Nephron progenitor cell (in vitro differentiated cells): ENCODE measurements around the gene SLC14A1.
A peak's percentile ranks its signal among the peaks of the same experiment; 100 is the strongest.

Experiments used
- DNase-seq: peaks from one replicate; pipeline ENCODE4 v3.0.0; 2021
- H3K27ac Mint-ChIP-seq: 2 replicates; pipeline ENCODE4 v1.8.0; 2021; ENCODE audit warnings: mild to moderate bottlenecking, moderate library complexity, mixed read lengths
- H3K27me3 Mint-ChIP-seq: 2 replicates; pipeline ENCODE4 v1.8.0; 2021; ENCODE audit warnings: mild to moderate bottlenecking, low read depth, mixed read lengths; ENCODE audit not compliant: poor library complexity
- H3K36me3 Mint-ChIP-seq: 2 replicates; pipeline ENCODE4 v1.8.0; 2021; ENCODE audit warnings: low read depth, mixed read lengths
- H3K4me1 Mint-ChIP-seq: 2 replicates; pipeline ENCODE4 v1.8.0; 2021; ENCODE audit warnings: mixed read lengths
- H3K4me3 Mint-ChIP-seq: 2 replicates; pipeline ENCODE4 v1.8.0; 2021; ENCODE audit warnings: mild to moderate bottlenecking, moderate library complexity, mixed read lengths
- H3K9me3 Mint-ChIP-seq: 2 replicates; pipeline ENCODE4 v1.8.0; 2021; ENCODE audit warnings: mild to moderate bottlenecking, moderate library complexity, mixed read lengths
- TF ChIP-seq, protein P1 (sequence below): fragments of 200-600 bp; sonication (generic); IDR thresholded peaks from 2 replicates; pipeline ENCODE4 v1.5.0; 2021; ENCODE audit warnings: antibody characterized with exemption

Gene SLC14A1

GRCh38 chr18:45774065-45774521 lies 50.1 kb downstream of the SLC14A1 start:
- Mint-ChIP-seq H3K27ac (no peak overlapping the region), H3K36me3 (no peaks in the 10 kb centered on the region), H3K9me3 (peaks cover 7% of the 10 kb centered on the region), H3K4me1 (peaks cover 18% of the 10 kb centered on the region), H3K27me3 (peaks cover 31% of the 10 kb centered on the region), H3K4me3 (no peak overlapping the region)
- no peak for DNase-seq
- TF ChIP-seq, protein P1, sequence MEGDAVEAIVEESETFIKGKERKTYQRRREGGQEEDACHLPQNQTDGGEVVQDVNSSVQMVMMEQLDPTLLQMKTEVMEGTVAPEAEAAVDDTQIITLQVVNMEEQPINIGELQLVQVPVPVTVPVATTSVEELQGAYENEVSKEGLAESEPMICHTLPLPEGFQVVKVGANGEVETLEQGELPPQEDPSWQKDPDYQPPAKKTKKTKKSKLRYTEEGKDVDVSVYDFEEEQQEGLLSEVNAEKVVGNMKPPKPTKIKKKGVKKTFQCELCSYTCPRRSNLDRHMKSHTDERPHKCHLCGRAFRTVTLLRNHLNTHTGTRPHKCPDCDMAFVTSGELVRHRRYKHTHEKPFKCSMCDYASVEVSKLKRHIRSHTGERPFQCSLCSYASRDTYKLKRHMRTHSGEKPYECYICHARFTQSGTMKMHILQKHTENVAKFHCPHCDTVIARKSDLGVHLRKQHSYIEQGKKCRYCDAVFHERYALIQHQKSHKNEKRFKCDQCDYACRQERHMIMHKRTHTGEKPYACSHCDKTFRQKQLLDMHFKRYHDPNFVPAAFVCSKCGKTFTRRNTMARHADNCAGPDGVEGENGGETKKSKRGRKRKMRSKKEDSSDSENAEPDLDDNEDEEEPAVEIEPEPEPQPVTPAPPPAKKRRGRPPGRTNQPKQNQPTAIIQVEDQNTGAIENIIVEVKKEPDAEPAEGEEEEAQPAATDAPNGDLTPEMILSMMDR: no peak

- H3K9me3 Mint-ChIP-seq: peaks cover 3% of the 10 kb centered on the region
- TF ChIP-seq, protein P1: no peak
- no peaks in the 10 kb centered on the region for H3K36me3 Mint-ChIP-seq
- no peak overlapping the region for H3K27ac Mint-ChIP-seq
- peak; percentile 26 for DNase-seq
- H3K4me3 Mint-ChIP-seq: peak overlapping the region; percentile 75
- H3K27me3 Mint-ChIP-seq: peaks cover 23% of the 10 kb centered on the region
- H3K4me1 Mint-ChIP-seq: peaks cover 7% of the 10 kb centered on the region
Observed at GRCh38 chr18:45775241-45775676, 51.3 kb downstream of the SLC14A1 start.

GRCh38 chr18:45775743-45776142 lies 51.8 kb downstream of the SLC14A1 start:
- Mint-ChIP-seq H3K27me3 (peaks cover 23% of the 10 kb centered on the region), H3K4me3 (peak overlapping the region; percentile 75), H3K36me3 (no peaks in the 10 kb centered on the region), H3K9me3 (peaks cover 3% of the 10 kb centered on the region), H3K27ac (no peak overlapping the region), H3K4me1 (peaks cover 5% of the 10 kb centered on the region)
- no peak for DNase-seq
- TF ChIP-seq, protein P1: no peak

DNA sequence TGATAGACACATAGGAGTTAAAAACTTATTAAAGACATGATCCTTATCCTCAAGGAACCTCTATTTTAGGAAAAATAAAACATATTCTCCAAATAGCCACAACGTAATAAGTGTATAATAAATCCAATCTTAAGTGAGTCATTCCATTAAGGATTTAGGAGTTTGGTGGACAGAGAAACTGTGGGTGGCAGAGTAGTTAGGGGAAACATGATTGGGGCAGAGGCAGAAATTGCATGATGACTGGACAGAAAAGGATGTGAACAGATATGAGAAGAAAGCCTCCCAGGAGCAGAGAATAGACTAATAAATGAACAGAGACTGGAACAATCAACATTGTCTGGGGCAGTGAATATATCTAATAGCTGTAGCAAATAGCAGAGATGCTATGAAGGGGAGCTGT lies 53.4 kb downstream of the SLC14A1 start:
- Mint-ChIP-seq H3K4me1 (peaks cover 5% of the 10 kb centered on the region), H3K36me3 (no peaks in the 10 kb centered on the region), H3K9me3 (peaks cover 3% of the 10 kb centered on the region), H3K4me3 (no peak overlapping the region), H3K27ac (no peak overlapping the region), H3K27me3 (peaks cover 28% of the 10 kb centered on the region)
- no peak for DNase-seq
- TF ChIP-seq, protein P1: no peak

- no peak overlapping the region for H3K27ac Mint-ChIP-seq
- H3K4me3 Mint-ChIP-seq: no peak overlapping the region
- no peak for DNase-seq
- H3K27me3 Mint-ChIP-seq: peaks cover 12% of the 10 kb centered on the region
- TF ChIP-seq, protein P1: no peak
- no peaks in the 10 kb centered on the region for H3K9me3 Mint-ChIP-seq
- peaks cover 8% of the 10 kb centered on the region for H3K4me1 Mint-ChIP-seq
- no peaks in the 10 kb centered on the region for H3K36me3 Mint-ChIP-seq
Observed at GRCh38 chr18:45780568-45780967, 56.6 kb downstream of the SLC14A1 start.

DNA sequence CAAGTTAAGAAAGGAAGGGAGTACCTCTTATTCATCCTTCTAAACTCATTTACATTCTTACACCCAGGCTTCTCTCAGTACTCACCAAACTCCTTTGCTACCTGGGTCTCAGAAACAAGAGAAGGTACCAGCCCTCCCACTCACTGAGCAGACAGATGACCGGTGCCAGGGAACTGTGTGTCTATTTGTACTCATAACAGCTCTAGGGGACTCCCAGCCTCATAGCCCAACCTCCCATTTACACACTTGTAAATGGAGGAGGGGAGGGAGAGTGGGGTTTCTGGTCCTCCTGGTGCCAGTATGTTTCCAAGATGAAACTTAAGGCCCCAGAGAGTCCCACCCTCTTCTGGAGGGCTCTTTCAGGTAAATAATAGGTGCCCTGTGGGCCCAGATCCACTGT lies 58.7 kb downstream of the SLC14A1 start:
- H3K4me1 Mint-ChIP-seq: peaks cover 8% of the 10 kb centered on the region
- TF ChIP-seq, protein P1: no peak
- no peak for DNase-seq
- H3K36me3 Mint-ChIP-seq: no peaks in the 10 kb centered on the region
- no peak overlapping the region for H3K27ac Mint-ChIP-seq
- H3K27me3 Mint-ChIP-seq: peaks cover 8% of the 10 kb centered on the region
- H3K9me3 Mint-ChIP-seq: no peaks in the 10 kb centered on the region
- H3K4me3 Mint-ChIP-seq: no peak overlapping the region
